Kidney (tissue), 14 donors: ENCODE data around the gene BMS1. TPM values are rescaled to one million over a fixed set of nuclear protein-coding genes. Genes with fewer than 3 reads are reported as not detected.

Experiments used
- DNase-seq, 5 donors: peaks; one replicate each; pipeline ENCODE4 v3.0.0-alpha.2; 2013 to 2020
- FAIRE-seq: peaks from 2 replicates; lab custom pipeline; 2012; peaks lifted over from hg19 to GRCh38; lab: Jason Lieb, UNC
- H3K27ac ChIP-seq, 2 donors: one replicate each; pipeline ENCODE4 v1.7.0; 2013; ENCODE audit warnings: low read depth in 2 of 2, low read length in 2 of 2, inconsistent platforms in 1 of 2
- H3K27me3 ChIP-seq: one replicate; pipeline ENCODE4 v1.7.1; 2013; ENCODE audit warnings: low read length, inconsistent platforms; ENCODE audit not compliant: control insufficient read depth, insufficient read depth
- H3K36me3 ChIP-seq, 3 donors: one replicate each; pipeline versions ENCODE4 v1.7.0 to v1.7.1; 2013; ENCODE audit warnings: low read length in 3 of 3, control low read depth in 1 of 3, inconsistent platforms in 1 of 3; ENCODE audit not compliant: insufficient read depth in 3 of 3, control insufficient read depth in 2 of 3
- H3K4me1 ChIP-seq, 3 donors: one replicate each; pipeline versions ENCODE4 v1.7.0 to v1.7.1; 2013; ENCODE audit warnings: low read length in 3 of 3, inconsistent platforms in 1 of 3, low read depth in 1 of 3; ENCODE audit not compliant: control insufficient read depth in 2 of 3, insufficient read depth in 2 of 3
- H3K4me3 ChIP-seq, 3 donors: one replicate each; pipeline versions ENCODE4 v1.7.0 to v1.8.1; 2013; ENCODE audit warnings: low read length in 3 of 3, control low read depth in 1 of 3, inconsistent platforms in 1 of 3
- H3K9ac ChIP-seq, 3 donors: one replicate each; pipeline versions ENCODE4 v1.7.0 to v1.7.1; 2013; ENCODE audit warnings: low read length in 3 of 3, control low read depth in 1 of 3, inconsistent platforms in 1 of 3
- H3K9me3 ChIP-seq, 3 donors: one replicate each; pipeline versions ENCODE4 v1.7.0 to v1.7.1; 2013; ENCODE audit warnings: low read length in 3 of 3, control low read depth in 1 of 3, inconsistent platforms in 1 of 3; ENCODE audit not compliant: control insufficient read depth in 2 of 3, insufficient read depth in 1 of 3
- intact Hi-C: fragments of 100-400 bp; cut with DNase I; formaldehyde crosslinking; loops from one replicate; pipeline ENCODE4 v1.11.1; 2022
- polyA plus RNA-seq: library from polyadenylated mRNA; stranded (reverse); fragments of 350-450 nt; fragmentation: Illumina TruSeq; extraction: RNeasy Lipid Tissue Mini Kit (QIAGEN cat#74804); gene quantifications from one replicate; pipeline ENCODE4 v1.2.3, GENCODE V29; 2014; ENCODE audit warnings: low read depth, low replicate concordance; ENCODE audit not compliant: insufficient read depth
- total RNA-seq: library from RNA; stranded (reverse); fragmentation: NEBNext Ultra II Directional; extraction: Animal tissue kit (Norgen Biotek cat#: 25700); gene quantifications from one replicate; pipeline ENCODE4 v1.2.1, GENCODE V29; 2021
- TF ChIP-seq, protein P1 (sequence below): IDR thresholded peaks from 3 replicates; pipeline ENCODE4 v1.5.1; 2012; ENCODE audit warnings: mild to moderate bottlenecking, moderate library complexity, borderline replicate concordance; ENCODE audit not compliant: insufficient read depth; ENCODE audit errors: extremely low read depth
- donor health status: control.
- donor health status: control.
- donor health status: control.
- donor health status: control.
- donor health status: control.
- donor health status: DM: yes; HTN: yes; CAD: no.
- donor health status: Normal renal cell carcinoma (clear cell type).

BMS1 gene
- total and polyA plus RNA-seq, 2 donors from 2014 or later = 6.0 to 14.1 TPM

DNA sequence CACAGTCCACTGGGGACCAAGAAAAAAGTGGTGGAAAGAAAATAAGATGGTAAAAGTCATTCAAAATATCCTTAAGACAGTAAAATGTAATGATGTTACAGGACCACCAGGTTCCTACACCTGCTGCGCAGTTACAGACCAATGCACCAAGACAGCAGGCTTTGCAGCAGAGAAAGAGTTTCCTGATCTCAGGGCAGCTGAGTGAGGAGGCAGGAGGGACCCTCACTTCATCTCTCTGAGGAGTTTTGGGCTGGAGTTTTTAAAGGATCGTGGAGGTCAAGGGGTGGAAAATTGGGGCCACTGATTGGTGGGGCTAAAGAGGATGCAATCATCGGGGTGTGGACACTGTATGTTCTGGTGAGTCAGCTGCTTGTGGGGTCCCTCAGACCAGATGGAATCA lies 100.0 kb downstream of the BMS1 start:
- Histone ChIP-seq H3K9me3 (peaks cover 0 to 12% (median 3%) of the 10 kb centered on the region in 3 donors), H3K4me3 (no peak overlapping the region), H3K36me3 (no peaks in the 10 kb centered on the region), H3K4me1 (no peaks in the 10 kb centered on the region), H3K27ac (no peak overlapping the region), H3K9ac (no peak overlapping the region), H3K27me3 (no peaks in the 10 kb centered on the region)
- intact Hi-C loops = no loop called here
- TF ChIP-seq, protein P1, sequence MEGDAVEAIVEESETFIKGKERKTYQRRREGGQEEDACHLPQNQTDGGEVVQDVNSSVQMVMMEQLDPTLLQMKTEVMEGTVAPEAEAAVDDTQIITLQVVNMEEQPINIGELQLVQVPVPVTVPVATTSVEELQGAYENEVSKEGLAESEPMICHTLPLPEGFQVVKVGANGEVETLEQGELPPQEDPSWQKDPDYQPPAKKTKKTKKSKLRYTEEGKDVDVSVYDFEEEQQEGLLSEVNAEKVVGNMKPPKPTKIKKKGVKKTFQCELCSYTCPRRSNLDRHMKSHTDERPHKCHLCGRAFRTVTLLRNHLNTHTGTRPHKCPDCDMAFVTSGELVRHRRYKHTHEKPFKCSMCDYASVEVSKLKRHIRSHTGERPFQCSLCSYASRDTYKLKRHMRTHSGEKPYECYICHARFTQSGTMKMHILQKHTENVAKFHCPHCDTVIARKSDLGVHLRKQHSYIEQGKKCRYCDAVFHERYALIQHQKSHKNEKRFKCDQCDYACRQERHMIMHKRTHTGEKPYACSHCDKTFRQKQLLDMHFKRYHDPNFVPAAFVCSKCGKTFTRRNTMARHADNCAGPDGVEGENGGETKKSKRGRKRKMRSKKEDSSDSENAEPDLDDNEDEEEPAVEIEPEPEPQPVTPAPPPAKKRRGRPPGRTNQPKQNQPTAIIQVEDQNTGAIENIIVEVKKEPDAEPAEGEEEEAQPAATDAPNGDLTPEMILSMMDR = no peak
- DNase-seq = no peak
- no peak for FAIRE-seq

Other genes with a start within 250 kb of the BMS1 start
- gene ZNF33B, start 144.2 kb upstream of the BMS1 start, total RNA-seq = 47.0 TPM
- gene ZNF33B, start 144.2 kb upstream of the BMS1 start, polyA plus RNA-seq = 15.5 TPM